GM21381 (cell line): ENCODE data around the gene TXNL4B.

Source experiments
- ATAC-seq: cut with Tn5 transposase; IDR thresholded peaks from one replicate; pipeline ENCODE4 v1.9.1; 2021; ENCODE audit warnings: mild to moderate bottlenecking, moderate library complexity; ENCODE audit not compliant: unreplicated experiment

TXNL4B gene

DNA sequence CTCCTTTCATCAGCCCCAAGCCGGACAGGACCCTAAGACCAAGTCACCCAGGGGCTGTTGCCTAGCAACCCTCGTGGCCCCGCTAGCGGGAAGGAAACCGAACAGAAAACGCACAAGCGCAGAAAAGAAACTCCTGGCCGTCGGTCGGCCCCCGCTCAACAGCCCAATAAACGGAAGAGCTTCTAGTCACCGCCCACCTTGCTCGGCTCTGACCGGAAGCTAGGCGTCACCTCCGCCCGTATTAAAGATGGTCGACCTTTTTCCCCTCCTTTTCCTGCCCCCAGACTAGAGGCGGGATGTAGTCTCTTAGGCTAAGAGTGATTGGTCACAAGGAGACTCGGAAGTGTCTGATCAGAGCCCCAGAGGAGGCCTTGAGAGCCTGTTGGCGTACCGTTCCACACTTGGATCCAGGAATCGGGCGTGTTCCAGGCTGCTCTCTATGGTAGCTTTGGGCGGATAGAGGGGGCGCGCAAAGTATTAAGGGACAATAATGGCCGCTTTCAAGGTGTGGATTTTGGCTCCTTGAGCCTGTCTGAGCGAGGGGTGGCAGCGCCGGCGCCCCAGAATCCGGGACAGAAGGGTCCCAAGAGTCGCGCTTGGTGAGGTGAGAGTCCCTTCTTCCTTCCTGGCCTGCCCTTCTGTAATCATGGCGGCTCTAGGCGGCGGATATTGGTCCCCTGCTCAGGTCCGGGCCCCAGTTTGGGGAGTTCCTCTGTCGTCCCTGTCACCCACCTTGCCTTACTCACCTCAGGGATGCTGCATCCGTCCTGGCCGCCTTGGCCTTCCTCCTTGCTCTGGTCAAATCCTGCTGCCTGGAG, at the start of gene TXNL4B, which contains the start of gene DHX38:
TXNL4B (minus strand) TSS at position 173 of the 818 bp plus-strand sequence. CDS start 2,871 bp downstream, outside the sequence.
DHX38 (plus strand) TSS at position 400 of the 818 bp plus-strand sequence. CDS start 2,311 bp downstream, outside the sequence.
- peak; percentile 98 for ATAC-seq

DNA sequence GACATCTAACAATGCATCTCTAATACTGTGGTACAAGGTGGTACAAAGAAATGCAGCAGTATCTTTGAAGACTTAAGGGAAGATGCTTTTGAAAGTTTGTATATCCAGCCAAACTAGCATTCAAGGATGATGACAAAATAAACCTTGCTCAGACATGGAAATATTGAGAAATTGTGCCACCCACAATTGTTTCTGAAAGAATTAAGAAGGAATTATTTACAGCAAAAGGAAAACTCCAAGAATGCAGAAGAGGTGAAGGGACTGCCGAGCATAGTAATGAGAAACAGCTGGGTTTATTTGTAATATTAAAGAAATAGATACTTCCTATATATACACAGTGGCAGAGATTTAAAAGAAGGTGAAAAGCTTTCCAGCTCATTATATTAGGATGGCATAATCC, 49.1 kb upstream of the TXNL4B start:
- no peak for ATAC-seq

DNA sequence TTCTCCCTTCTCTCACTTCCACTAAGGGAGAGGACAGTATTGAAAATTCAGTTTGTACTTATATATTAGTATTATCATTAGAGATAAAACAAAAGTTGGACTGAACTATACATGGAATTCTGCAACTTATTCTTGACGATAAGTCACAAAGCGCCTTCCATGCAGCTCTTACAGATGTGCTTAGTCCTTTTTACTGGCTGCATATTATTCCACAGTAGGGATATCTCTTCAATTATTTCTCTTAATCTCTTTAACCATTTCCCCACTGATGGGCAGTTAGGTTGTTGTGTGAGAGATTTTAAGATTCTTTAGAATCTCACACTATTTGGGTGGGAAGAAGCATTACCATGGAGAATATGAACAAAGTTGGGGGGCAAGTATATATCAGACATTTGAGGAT, 46.5 kb upstream of the TXNL4B start:
- ATAC-seq = no peak

DNA sequence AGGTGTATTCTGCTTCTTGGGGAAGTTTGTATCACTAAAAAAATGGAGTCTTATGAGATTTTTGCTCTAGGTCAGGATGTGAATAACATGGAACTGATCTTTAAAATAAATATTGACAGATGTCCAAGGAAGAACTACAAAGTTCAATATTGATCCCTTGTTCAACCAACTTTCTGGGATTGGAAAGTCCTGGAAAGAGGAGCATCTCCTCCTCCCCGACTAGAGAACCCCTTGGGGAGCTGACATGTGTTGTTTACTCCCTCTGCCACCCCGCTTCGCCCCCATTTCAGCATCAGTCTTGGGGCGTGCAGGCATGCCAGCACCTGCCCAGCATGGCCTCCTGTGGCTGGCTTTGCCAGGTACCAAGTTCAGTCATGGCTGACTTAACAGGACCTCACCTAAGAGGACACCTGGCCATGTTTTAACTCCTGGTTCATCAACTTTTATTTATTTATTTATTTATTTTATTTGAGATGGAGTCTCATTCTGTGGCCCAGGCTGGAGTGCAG, 44.7 kb upstream of the TXNL4B start:
- no peak for ATAC-seq

GRCh38 chr16:72137380-72138063, 44.1 kb upstream of the TXNL4B start:
- ATAC-seq = no peak

- no peak for ATAC-seq
Observed at GRCh38 chr16:72134507-72134906, 41.1 kb upstream of the TXNL4B start.

DNA sequence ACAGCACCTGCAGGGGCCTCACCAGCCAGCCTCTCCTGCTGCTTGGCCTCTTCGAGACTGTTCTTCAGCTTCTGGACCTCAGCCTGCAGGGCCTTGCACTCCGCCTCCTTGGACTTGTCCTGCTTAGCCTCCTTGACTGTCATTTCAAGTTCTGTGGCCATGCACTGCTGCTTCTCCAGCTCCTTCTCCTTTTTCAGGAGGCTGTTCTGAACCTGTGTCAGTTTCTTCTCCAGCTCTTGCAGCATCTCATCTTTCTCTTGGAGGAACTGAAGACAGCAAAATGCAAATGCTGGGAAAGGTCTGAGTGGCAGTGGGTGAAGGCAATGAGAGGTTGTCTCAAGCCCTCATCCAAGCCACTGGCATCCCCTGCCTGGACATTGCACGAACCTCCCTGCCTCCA, 39.3 kb upstream of the TXNL4B start:
- no peak for ATAC-seq

GRCh38 chr16:72131036-72131435, 37.6 kb upstream of the TXNL4B start:
- no peak for ATAC-seq

GRCh38 chr16:72129976-72130656, 36.7 kb upstream of the TXNL4B start:
- no peak for ATAC-seq

- no peak for ATAC-seq
Observed at GRCh38 chr16:72128701-72129100, 35.3 kb upstream of the TXNL4B start.

GRCh38 chr16:72126429-72126765, 33.0 kb upstream of the TXNL4B start:
- ATAC-seq = no peak

DNA sequence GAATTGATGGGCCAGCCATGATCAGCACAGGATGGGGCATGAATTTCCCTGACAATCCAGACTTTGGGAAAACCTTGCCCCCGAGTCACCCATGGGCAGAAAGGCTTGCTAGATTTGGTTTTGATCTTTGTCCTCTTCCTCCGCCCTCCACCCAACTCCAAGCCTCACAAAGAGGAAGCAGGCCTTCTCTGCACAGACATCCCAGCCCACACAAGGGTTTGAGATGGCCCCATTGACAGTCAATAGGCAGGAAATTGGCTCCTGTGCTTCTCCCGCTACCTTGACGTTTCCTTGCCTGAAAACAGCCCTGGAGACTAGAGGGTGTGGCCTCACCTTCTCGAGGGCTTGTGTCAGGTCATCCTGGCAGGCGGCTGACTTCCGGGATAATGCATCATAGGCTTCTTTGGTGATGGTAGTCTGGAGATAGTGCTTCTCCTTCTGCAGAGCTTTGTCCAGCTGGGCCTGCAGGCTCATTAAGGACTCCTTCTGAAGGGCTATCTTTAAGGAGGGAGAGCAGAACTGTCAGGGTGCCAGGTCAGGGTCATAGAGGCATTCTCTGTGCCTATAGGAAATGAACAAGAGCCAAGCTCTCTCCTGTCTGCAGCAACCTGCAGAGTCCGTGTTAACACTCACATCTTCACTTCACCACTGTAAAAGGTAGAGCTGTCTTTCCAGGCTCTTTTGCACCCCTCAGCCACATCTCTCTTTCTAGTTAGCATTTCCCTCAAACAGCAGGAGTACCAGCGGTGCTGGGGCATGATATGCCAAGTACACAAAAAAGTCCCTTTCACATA, 32.4 kb upstream of the TXNL4B start:
- ATAC-seq = no peak

DNA sequence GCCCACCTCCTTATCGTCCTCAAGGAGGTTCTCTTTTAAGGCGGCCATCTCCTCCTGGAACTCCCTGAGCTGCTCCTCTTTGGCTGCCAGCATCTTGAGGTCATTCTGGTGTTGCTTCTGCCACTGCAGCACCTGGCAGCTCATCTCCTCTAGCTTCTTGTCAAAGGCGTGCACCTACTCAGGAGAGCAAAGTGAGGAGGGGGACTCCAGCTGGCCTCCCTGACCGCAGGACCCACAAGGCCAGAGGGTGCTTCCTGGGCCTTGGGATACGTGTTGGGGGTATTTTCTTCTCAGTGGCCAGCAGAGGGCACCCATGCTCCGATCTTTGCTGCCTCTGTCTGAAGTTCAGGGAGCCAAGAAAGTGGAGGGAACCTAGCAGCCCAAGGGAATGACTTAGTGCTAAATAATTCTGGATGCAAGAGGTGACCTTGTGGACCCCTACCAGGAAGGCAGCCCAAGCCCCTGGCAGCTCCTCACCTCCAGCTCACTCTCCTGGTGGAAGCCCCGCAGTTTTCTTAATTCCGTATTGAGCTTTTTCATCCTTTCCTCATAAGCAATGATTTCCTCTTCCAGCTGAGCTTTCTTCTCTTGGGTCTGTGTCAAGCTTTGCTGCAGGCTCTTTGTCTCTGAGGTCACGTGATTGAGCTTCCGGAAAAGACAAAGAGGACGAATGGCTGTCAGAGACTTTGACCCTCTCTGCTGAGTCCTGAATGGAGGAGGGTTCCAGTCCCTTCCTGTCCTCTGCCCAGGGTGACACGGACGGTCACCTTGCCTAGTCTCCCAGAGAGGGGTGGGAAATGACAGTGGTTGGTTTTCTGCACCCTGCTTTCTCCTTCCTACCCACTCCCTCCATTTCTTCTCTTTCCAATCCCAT, 31.6 kb upstream of the TXNL4B start:
- ATAC-seq = peak; percentile 65

GRCh38 chr16:72124148-72124547, 30.7 kb upstream of the TXNL4B start:
- ATAC-seq = no peak

- no peak for ATAC-seq
Observed at GRCh38 chr16:72123426-72123825, 30.0 kb upstream of the TXNL4B start.

GRCh38 chr16:72122916-72123315, 29.5 kb upstream of the TXNL4B start:
- no peak for ATAC-seq

- no peak for ATAC-seq
Observed at GRCh38 chr16:72122308-72122707, 28.9 kb upstream of the TXNL4B start.

DNA sequence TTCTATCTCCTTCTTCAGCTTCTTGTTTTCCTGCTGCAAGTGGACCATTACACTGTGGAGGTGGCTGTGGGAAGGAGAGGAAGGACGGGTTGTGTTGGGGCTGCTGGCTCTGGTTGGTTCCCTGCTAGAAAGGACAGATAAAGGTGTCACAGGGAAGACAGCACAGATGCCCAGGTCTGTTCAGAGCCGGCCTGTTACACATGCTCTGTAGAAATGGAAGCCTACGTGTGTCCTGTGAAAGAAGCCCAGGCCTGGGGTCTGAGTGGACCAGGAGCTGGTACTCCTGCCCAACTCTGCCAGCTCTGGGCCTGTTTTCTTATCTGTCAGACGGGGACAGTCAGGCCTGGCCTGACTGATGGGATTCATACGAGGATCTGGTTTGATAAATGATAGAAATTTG, 26.6 kb upstream of the TXNL4B start:
- ATAC-seq = no peak

DNA sequence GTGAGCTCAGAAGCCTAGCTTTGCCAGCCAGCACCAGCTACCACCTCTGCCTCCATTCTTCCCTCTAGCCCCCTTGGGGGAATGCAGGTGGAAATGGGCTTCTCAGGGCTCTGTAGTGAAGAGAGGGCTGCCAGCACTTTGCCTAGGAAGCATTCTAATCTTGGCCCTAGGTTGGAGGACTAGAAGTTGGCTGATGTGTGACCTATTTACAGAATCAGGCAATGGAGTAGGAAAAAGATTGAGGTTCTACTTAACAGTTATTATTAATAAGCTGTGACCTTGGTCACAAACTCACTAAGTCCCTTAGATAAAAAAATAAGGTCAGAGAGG, 20.2 kb upstream of the TXNL4B start:
- no peak for ATAC-seq
